A673 (cell line): ENCODE measurements around the gene PLA2G5. TPM values are rescaled to one million over a fixed set of nuclear protein-coding genes. Genes with fewer than 3 reads are reported as not detected.

Source experiments
- BruUV-seq: library from RNA; stranded (reverse); fragments of 400-500 nt; replicated peaks from 2 replicates; lab custom pipeline; 2021; lab: Mats Ljungman, UMichigan
- CTCF ChIA-PET: fragments of 300-600 bp; sonication (Branson Sonifier 250); formaldehyde crosslinking; loops from one replicate; lab custom pipeline; 2022; ENCODE audit warnings: antibody characterized with exemption; lab: Charles Lee
- POLR2A ChIA-PET: fragments of 300-600 bp; sonication (Branson Sonifier 250); formaldehyde crosslinking; loops from one replicate; lab custom pipeline; 2022; ENCODE audit warnings: antibody characterized with exemption; ENCODE audit not compliant: low non-redundant PET; lab: Charles Lee
- DNase-seq: peaks from one replicate; pipeline ENCODE4 v3.0.0-alpha.2; 2015; ENCODE audit warnings: low spot score
- H3K27ac ChIP-seq: fragments of 200-600 bp; sonication (generic); 2 replicates; pipeline ENCODE4 v1.5.1; 2016; ENCODE audit warnings: mixed run types, low read depth, mild to moderate bottlenecking, mixed read lengths, antibody characterized with exemption, low read length; ENCODE audit not compliant: poor library complexity, severe bottlenecking
- H3K27me3 ChIP-seq: fragments of 200-600 bp; sonication (generic); replicated peaks from 2 replicates; pipeline ENCODE4 v1.6.1; 2017; ENCODE audit warnings: mixed run types, low read depth, mild to moderate bottlenecking, mixed read lengths, antibody characterized with exemption, low read length; ENCODE audit not compliant: insufficient read depth, poor library complexity
- H3K36me3 ChIP-seq: fragments of 200-600 bp; sonication (generic); 2 replicates; pipeline ENCODE4 v1.6.1; 2016; ENCODE audit warnings: mixed run types, mild to moderate bottlenecking, mixed read lengths, antibody characterized with exemption, low read length; ENCODE audit not compliant: insufficient read depth, poor library complexity, severe bottlenecking
- H3K4me1 ChIP-seq: fragments of 200-600 bp; sonication (generic); 2 replicates; pipeline ENCODE4 v1.6.1; 2017; ENCODE audit warnings: mixed run types, mild to moderate bottlenecking, mixed read lengths, antibody characterized with exemption, low read length; ENCODE audit not compliant: insufficient read depth, poor library complexity, severe bottlenecking
- H3K4me3 ChIP-seq: fragments of 200-600 bp; sonication (generic); 2 replicates; pipeline ENCODE4 v1.5.1; 2016; ENCODE audit warnings: low read depth, mixed run types, mild to moderate bottlenecking, mixed read lengths, low read length; ENCODE audit not compliant: poor library complexity, severe bottlenecking
- H3K9me3 ChIP-seq: fragments of 200-600 bp; sonication (generic); 2 replicates; pipeline ENCODE4 v1.6.1; 2016; ENCODE audit warnings: mixed run types, low read depth, mild to moderate bottlenecking, mixed read lengths, antibody characterized with exemption, low read length; ENCODE audit not compliant: poor library complexity, severe bottlenecking
- CTCF ChIP-seq: fragments of 300-800, 200-600 bp; sonication (generic); conservative IDR thresholded peaks from 2 replicates; pipeline ENCODE4 v1.5.1; 2017; ENCODE audit warnings: low read depth, mild to moderate bottlenecking, antibody characterized with exemption, low read length, moderate library complexity, mixed read lengths
- EZH2 ChIP-seq: fragments of 200-600 bp; sonication (generic); IDR thresholded peaks from 2 replicates; pipeline ENCODE4 v1.6.1; 2017; ENCODE audit warnings: borderline replicate concordance, low read depth, mild to moderate bottlenecking, mixed read lengths, antibody characterized with exemption, low read length; ENCODE audit not compliant: poor library complexity, severe bottlenecking
- intact Hi-C: fragments of 100-400 bp; cut with micrococcal nuclease; formaldehyde crosslinking; loops from one replicate; pipeline ENCODE4 v1.10.0; 2022; ENCODE audit not compliant: unreplicated experiment
- total RNA-seq: library from RNA; stranded (reverse); gene quantifications from 2 replicates; pipeline ENCODE4 v1.2.3, GENCODE V29; 2021

Gene PLA2G5
- total RNA-seq, 1 experiment from 2014 or later = not detected

GRCh38 chr1:20070357-20070756 is 363 bp downstream of the PLA2G5 start:
- TF ChIP-seq CTCF (no peak), EZH2 (no peak)
- H3K27me3 ChIP-seq = no peaks in the 10 kb centered on the region
- POLR2A ChIA-PET = no interaction called here
- H3K4me3 ChIP-seq = no peak overlapping the region
- H3K36me3 ChIP-seq = no peaks in the 10 kb centered on the region
- DNase-seq = no peak
- CTCF ChIA-PET = no interaction called here
- intact Hi-C loops = no loop called here
- H3K27ac ChIP-seq = no peak overlapping the region
- no peaks in the 10 kb centered on the region for H3K9me3 ChIP-seq
- no TSS peak for BruUV-seq
- H3K4me1 ChIP-seq = no peaks in the 10 kb centered on the region

- BruUV-seq = no TSS peak
- Histone ChIP-seq H3K27me3 (no peaks in the 10 kb centered on the region), H3K36me3 (no peaks in the 10 kb centered on the region), H3K27ac (no peak overlapping the region), H3K4me3 (no peak overlapping the region), H3K4me1 (no peaks in the 10 kb centered on the region), H3K9me3 (no peaks in the 10 kb centered on the region)
- DNase-seq = no peak
- intact Hi-C loops = no loop called here
- ChIA-PET POLR2A (no interaction called here), CTCF (interaction anchor here (0.5 kb wide), 1 partner anchor 106 kb away, joined by 15 read pairs; no protein-coding TSS in a partner anchor)
- TF ChIP-seq EZH2 (no peak), CTCF (no peak)
These were observed 1.4 kb downstream of the PLA2G5 start for GRCh38 chr1:20071416-20071815.

GRCh38 chr1:20072771-20073170 is 2.8 kb downstream of the PLA2G5 start:
- H3K27me3 ChIP-seq = no peaks in the 10 kb centered on the region
- ChIA-PET POLR2A (no interaction called here), CTCF (no interaction called here)
- H3K4me3 ChIP-seq = no peak overlapping the region
- no peaks in the 10 kb centered on the region for H3K36me3 ChIP-seq
- no peak for DNase-seq
- no peaks in the 10 kb centered on the region for H3K9me3 ChIP-seq
- intact Hi-C loops = no loop called here
- no TSS peak for BruUV-seq
- no peak overlapping the region for H3K27ac ChIP-seq
- H3K4me1 ChIP-seq = no peaks in the 10 kb centered on the region
- TF ChIP-seq EZH2 (no peak), CTCF (no peak)
